Duodenal mucosa (tissue), 2 donors: ENCODE measurements around the gene PCDHGA1.

Experiments used
- H3K27ac ChIP-seq: one replicate; pipeline ENCODE4 v1.7.0; 2013; ENCODE audit warnings: low read depth, low read length
- H3K27me3 ChIP-seq, 2 donors: one replicate each; pipeline ENCODE4 v1.7.0; 2013; ENCODE audit warnings: low read length in 2 of 2, control low read depth in 1 of 2; ENCODE audit not compliant: insufficient read depth in 2 of 2, control insufficient read depth in 1 of 2
- H3K36me3 ChIP-seq, 2 donors: one replicate each; pipeline ENCODE4 v1.7.0; 2013; ENCODE audit warnings: low read length in 2 of 2, control low read depth in 1 of 2; ENCODE audit not compliant: insufficient read depth in 2 of 2, control insufficient read depth in 1 of 2
- H3K4me1 ChIP-seq, 2 donors: one replicate each; pipeline ENCODE4 v1.7.0; 2013; ENCODE audit warnings: low read length in 2 of 2, control low read depth in 1 of 2; ENCODE audit not compliant: insufficient read depth in 2 of 2, control insufficient read depth in 1 of 2
- H3K4me3 ChIP-seq, 2 donors: one replicate each; pipeline ENCODE4 v1.7.0; 2013; ENCODE audit warnings: low read length in 2 of 2, low read depth in 1 of 2
- H3K9ac ChIP-seq, 2 donors: one replicate each; pipeline ENCODE4 v1.7.0; 2013; ENCODE audit warnings: low read length in 2 of 2, low read depth in 1 of 2
- H3K9me3 ChIP-seq, 2 donors: one replicate each; pipeline ENCODE4 v1.7.0; 2013; ENCODE audit warnings: low read length in 2 of 2, control low read depth in 1 of 2; ENCODE audit not compliant: control insufficient read depth in 1 of 2

PCDHGA1 gene

DNA sequence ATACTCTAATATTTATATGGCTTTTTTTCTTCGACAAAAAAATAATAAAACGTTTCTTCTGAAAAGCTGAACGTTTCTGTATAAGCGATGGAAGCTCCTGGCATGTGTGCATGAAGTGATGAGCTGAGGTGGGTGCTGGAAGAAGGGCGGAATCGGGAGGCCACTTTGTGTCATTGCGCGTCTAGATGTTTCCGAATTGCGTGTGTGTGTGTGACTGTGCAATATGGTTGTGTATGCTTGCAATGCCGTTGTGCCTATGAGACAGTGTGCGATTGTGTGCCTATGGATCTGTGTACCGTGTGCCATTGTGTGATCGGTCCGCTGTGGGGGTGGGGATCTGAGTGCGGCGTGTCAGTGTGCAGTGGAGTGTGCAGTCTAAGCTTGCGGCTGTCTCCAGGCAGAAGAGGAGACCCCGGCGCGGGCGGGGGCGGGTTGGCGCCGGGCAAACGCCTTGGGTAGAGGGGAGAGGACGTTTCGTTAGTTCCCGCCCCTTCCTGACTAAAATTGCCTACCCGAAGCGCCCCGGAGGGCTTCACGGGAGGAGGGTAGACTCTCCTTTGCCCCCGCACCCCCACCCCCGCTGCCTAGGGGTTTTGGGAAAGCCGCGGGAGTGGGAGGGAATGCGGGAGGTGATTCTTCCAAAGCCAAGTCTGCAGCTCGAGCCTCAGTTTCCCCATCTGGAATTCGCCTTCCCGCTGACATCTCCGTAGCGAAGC, 182.8 kb downstream of the PCDHGA1 start:
- Histone ChIP-seq H3K9me3 (no peaks in the 10 kb centered on the region), H3K27ac (peak overlapping the region; percentile 49), H3K4me3 (peak overlapping the region; percentile 66 to 70), H3K27me3 (no peaks in the 10 kb centered on the region), H3K36me3 (peaks cover 6 to 32% of the 10 kb centered on the region in 2 donors), H3K9ac (peak overlapping the region; percentile 30 to 60), H3K4me1 (peaks cover 4 to 11% of the 10 kb centered on the region in 2 donors)

GRCh38 chr5:141513627-141514329, 183.5 kb downstream of the PCDHGA1 start:
- Histone ChIP-seq H3K36me3 (peaks cover 6 to 35% of the 10 kb centered on the region in 2 donors), H3K4me3 (peak overlapping the region; percentile 66 to 70), H3K9ac (no peak overlapping the region), H3K4me1 (peaks cover 4 to 11% of the 10 kb centered on the region in 2 donors), H3K9me3 (no peaks in the 10 kb centered on the region), H3K27me3 (no peaks in the 10 kb centered on the region), H3K27ac (peak overlapping the region; percentile 49)

- H3K27ac ChIP-seq, result no peak overlapping the region
- peak overlapping the region in 1 of 2 donors; percentile 66 for H3K4me3 ChIP-seq
- peaks cover 6 to 42% of the 10 kb centered on the region in 2 donors for H3K36me3 ChIP-seq
- H3K4me1 ChIP-seq, result peaks cover 4 to 6% of the 10 kb centered on the region in 2 donors
- H3K27me3 ChIP-seq, result no peaks in the 10 kb centered on the region
- no peaks in the 10 kb centered on the region for H3K9me3 ChIP-seq
- H3K9ac ChIP-seq, result no peak overlapping the region
Observed at GRCh38 chr5:141514330-141515133, 184.2 kb downstream of the PCDHGA1 start.

- Histone ChIP-seq H3K4me1 (peaks cover 4 to 6% of the 10 kb centered on the region in 2 donors), H3K27me3 (no peaks in the 10 kb centered on the region), H3K9ac (no peak overlapping the region), H3K4me3 (no peak overlapping the region), H3K27ac (no peak overlapping the region), H3K9me3 (no peaks in the 10 kb centered on the region), H3K36me3 (peaks cover 6 to 46% of the 10 kb centered on the region in 2 donors)
Observed at GRCh38 chr5:141515141-141515540, 184.8 kb downstream of the PCDHGA1 start.

- no peaks in the 10 kb centered on the region for H3K9me3 ChIP-seq
- peaks cover 6 to 49% of the 10 kb centered on the region in 2 donors for H3K36me3 ChIP-seq
- no peak overlapping the region for H3K9ac ChIP-seq
- H3K27ac ChIP-seq, result no peak overlapping the region
- H3K4me3 ChIP-seq, result no peak overlapping the region
- H3K4me1 ChIP-seq, result peaks cover 4 to 6% of the 10 kb centered on the region in 2 donors
- no peaks in the 10 kb centered on the region for H3K27me3 ChIP-seq
Observed at GRCh38 chr5:141515946-141516671, 185.8 kb downstream of the PCDHGA1 start.

GRCh38 chr5:141516672-141517025, 186.3 kb downstream of the PCDHGA1 start:
- peaks cover 7 to 10% of the 10 kb centered on the region in 2 donors for H3K4me1 ChIP-seq
- H3K27ac ChIP-seq, result no peak overlapping the region
- no peak overlapping the region for H3K4me3 ChIP-seq
- no peaks in the 10 kb centered on the region for H3K27me3 ChIP-seq
- no peaks in the 10 kb centered on the region for H3K9me3 ChIP-seq
- no peak overlapping the region for H3K9ac ChIP-seq
- H3K36me3 ChIP-seq, result peaks cover 6 to 49% of the 10 kb centered on the region in 2 donors

DNA sequence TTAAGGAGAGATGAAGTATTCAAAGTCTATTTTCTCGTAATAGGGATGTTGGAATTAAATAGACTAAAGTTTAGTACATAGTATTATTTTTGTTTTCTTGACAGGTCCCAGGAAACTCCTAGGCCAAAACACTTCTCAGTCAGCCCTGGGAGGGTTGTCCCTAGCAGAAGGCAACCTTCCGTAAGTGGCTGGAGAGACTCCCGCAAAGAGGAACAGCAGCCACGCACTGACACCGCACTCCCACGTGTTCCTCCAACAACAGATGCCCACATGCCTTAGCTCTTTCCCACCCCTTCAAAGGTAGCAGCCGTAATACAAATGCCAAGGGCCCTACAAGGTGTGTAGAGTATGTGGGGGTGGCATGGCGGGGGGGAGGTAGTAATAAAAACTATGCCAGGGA, 187.0 kb downstream of the PCDHGA1 start:
- Histone ChIP-seq H3K9me3 (no peaks in the 10 kb centered on the region), H3K27me3 (no peaks in the 10 kb centered on the region), H3K9ac (no peak overlapping the region), H3K4me1 (peaks cover 11 to 17% of the 10 kb centered on the region in 2 donors), H3K27ac (no peak overlapping the region), H3K36me3 (peaks cover 6 to 54% of the 10 kb centered on the region in 2 donors), H3K4me3 (no peak overlapping the region)

DNA sequence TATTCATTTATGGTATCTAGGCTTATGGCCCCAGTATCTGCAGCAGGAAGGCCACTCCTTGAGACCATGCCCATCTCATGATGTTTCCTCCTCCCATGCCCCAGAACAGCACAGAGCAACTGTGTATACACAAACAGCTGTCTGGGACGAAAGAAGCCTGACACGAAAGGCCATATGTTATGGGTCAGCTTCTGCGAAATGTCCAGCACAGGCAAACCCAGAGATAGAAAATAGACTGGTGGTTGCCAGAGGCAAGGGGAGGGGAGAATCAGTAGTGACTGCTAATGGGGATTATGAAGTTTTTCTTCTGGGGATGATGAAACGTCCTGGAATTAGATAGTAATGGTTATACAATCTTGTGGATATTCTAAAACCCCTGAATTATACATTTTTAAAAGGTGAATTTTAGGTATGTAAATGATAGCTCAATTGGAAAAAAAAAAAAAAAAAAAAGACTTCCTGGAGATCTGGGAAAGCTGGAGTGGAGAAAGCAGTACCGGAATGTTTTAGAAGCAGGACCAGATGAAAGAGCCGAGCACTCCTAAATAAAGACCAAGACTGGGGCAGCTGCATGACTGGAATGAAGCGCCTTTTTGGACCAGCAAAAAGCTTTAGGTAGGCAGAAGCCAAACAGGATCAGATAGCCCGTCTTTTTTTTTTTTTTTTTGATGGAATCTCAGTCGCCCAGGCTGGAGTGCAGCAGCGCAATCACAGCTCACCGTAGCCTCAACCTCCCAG, 187.7 kb downstream of the PCDHGA1 start:
- no peak overlapping the region for H3K4me3 ChIP-seq
- H3K36me3 ChIP-seq, result peaks cover 6 to 59% of the 10 kb centered on the region in 2 donors
- H3K27me3 ChIP-seq, result no peaks in the 10 kb centered on the region
- H3K27ac ChIP-seq, result no peak overlapping the region
- peaks cover 10 to 11% of the 10 kb centered on the region in 2 donors for H3K4me1 ChIP-seq
- H3K9me3 ChIP-seq, result no peaks in the 10 kb centered on the region
- H3K9ac ChIP-seq, result no peak overlapping the region

DNA sequence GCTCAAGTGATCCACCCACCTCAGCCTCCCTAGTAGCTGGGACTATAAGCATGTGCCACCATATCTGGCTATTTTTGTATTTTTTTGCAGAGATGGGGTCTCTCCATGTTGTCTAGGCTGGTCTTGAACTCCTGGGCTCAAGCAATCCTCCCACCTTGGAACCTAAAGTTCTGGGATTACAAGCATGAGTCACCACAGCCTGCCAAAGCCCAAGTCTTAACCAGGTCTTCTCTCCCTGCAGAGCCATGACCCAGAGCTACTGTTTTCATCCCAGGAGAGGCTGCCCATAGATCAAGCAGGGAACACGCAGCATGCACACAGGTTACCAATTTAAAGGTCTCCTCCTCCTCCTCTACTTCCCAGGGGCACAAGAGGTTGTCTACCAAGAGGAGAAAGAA, 188.3 kb downstream of the PCDHGA1 start:
- Histone ChIP-seq H3K4me1 (peaks cover 10 to 11% of the 10 kb centered on the region in 2 donors), H3K27ac (no peak overlapping the region), H3K27me3 (no peaks in the 10 kb centered on the region), H3K9ac (no peak overlapping the region), H3K36me3 (peaks cover 11 to 64% of the 10 kb centered on the region in 2 donors), H3K4me3 (no peak overlapping the region), H3K9me3 (no peaks in the 10 kb centered on the region)
